HK-2 (cell line): Measurements from ENCODE around the gene EXOC1L.

ENCODE experiments used
- DNase-seq: peaks from one replicate; pipeline ENCODE4 v3.0.0-alpha.2; 2018; ENCODE audit not compliant: unreplicated experiment

EXOC1L gene

DNA sequence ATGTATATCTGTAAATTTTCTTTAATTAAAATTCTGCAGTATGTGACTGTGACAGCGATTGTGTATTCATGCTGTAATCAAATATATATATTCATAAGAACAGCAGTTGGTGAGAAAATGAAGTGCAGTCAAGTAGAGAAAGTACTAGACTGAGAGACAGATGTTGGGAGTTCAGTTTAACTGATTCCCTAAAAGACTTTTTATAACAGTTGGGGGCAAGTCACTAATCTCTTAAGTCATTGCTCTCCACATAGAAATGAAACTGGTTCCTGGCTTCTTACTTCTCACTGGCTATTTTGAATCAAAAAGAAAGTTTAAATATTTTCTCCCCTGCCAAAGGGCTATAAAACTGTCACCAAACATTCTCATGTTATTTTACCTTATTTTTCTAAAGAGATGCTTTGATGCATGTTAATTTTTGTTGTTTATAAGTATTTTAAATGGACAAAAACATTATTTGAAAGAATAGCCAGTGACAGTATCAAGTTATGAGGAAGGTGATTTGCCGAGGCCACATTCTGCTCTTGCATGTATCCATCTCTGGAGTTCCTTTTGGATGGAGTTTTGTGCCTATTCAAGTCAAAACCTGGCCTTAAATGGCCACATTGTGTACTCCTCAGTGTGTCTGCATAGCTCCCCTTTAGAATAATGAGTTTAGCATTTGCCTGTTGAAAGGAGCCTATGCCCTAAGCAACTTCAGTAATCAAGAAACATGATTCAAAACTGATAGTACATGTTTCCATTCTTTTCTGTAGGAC is 64.7 kb downstream of the EXOC1L start:
- DNase-seq, result no peak

DNA sequence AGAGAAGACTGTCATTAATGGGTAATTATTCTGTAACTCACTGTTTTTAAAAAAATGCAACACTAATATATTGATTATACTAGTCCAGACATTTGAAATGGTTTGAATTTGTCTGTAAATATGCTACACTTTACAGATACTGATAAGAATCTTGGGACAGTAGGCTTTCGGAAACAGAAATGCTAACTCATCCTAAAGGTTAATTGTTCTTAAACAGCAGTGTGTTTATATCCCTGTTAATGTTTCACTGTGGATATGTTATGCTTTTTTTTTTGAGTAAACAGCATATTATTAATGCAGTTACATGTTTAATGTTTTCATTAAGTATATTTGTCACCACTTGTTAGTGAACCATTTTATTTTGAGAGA is 65.2 kb downstream of the EXOC1L start:
- no peak for DNase-seq
